BLaER1 treated with 17β-estradiol and CSF1 and Interleukin-3, amounts not matched to agents 10 nM and 100 nM (cell line): Measurements from ENCODE around the gene PHKA2.

ENCODE experiments used
- H3K27ac ChIP-seq, 11 experiments: shearing (Covaris generic); formaldehyde crosslinking; 2 replicates each; pipeline ENCODE4 v1.8.1; 2022
- H3K27me3 ChIP-seq, 11 experiments: shearing (Covaris generic); formaldehyde crosslinking; 2 replicates each; pipeline ENCODE4 v1.8.1; 2022
- H3K36me3 ChIP-seq, 11 experiments: shearing (Covaris generic); formaldehyde crosslinking; 2 replicates each; pipeline ENCODE4 v1.8.1; 2022
- H3K4me1 ChIP-seq, 10 experiments: shearing (Covaris generic); formaldehyde crosslinking; 2 replicates each; pipeline ENCODE4 v1.8.1; 2022
- H3K4me2 ChIP-seq, 11 experiments: shearing (Covaris generic); formaldehyde crosslinking; 2 replicates each; pipeline ENCODE4 v1.8.1; 2022
- H3K4me3 ChIP-seq, 10 experiments: shearing (Covaris generic); formaldehyde crosslinking; 2 replicates each; pipeline ENCODE4 v1.8.1; 2022
- H3K9ac ChIP-seq, 11 experiments: shearing (Covaris generic); formaldehyde crosslinking; 2 replicates each; pipeline ENCODE4 v1.8.1; 2022
- H3K9me3 ChIP-seq, 11 experiments: shearing (Covaris generic); formaldehyde crosslinking; replicated peaks in 1 of 11; 2 replicates each; pipeline ENCODE4 v1.8.1; 2022
- H4K20me1 ChIP-seq, 11 experiments: shearing (Covaris generic); formaldehyde crosslinking; 2 replicates each; pipeline ENCODE4 v1.8.1; 2022
- Cebpa-rat ChIP-seq, 11 experiments: shearing (Covaris generic); IDR thresholded peaks; 2 replicates each; pipeline ENCODE4 v1.8.1; 2022

Gene PHKA2

GRCh38 chrX:18887825-18888212 lies 96.1 kb downstream of the PHKA2 start:
- Histone ChIP-seq H4K20me1 (peaks cover 0 to 23% (median 0%) of the 10 kb centered on the region in 11 experiments; a peak in 6 of 22 replicates), H3K27me3 (peaks cover 81 to 100% (median 99%) of the 10 kb centered on the region in 11 experiments), H3K4me1 (peaks cover 19 to 50% (median 47%) of the 10 kb centered on the region in 10 experiments), H3K36me3 (peaks cover 0 to under 1% (median 0%) of the 10 kb centered on the region in 11 experiments; a peak in 2 of 22 replicates), H3K4me2 (peak overlapping the region; percentile 78 to 95 (median 86)), H3K4me3 (peak overlapping the region in 1 of 10 experiments; percentile 44; a peak in 2 of 20 replicates), H3K27ac (peak overlapping the region in 9 of 11 experiments; percentile 61 to 80 (median 66); a peak in 10 of 22 replicates), H3K9me3 (peaks cover 0 to under 1% (median 0%) of the 10 kb centered on the region in 11 experiments; a peak in 1 of 22 replicates), H3K9ac (peak overlapping the region in 9 of 11 experiments; percentile 22 to 77 (median 65); a peak in 8 of 22 replicates)
- TF ChIP-seq Cebpa-rat (IDR thresholded peaks at IDR 0.05), result no peak

GRCh38 chrX:18887177-18887824 lies 96.6 kb downstream of the PHKA2 start:
- no peaks in the 10 kb centered on the region; a peak in 2 of 22 replicates for H3K36me3 ChIP-seq
- H3K9ac ChIP-seq, result peak overlapping the region; percentile 51 to 77 (median 65); a peak in 20 of 22 replicates
- H3K9me3 ChIP-seq, result peaks cover 0 to 6% (median 0%) of the 10 kb centered on the region in 11 experiments; a peak in 2 of 22 replicates
- peaks cover 76 to 100% (median 97%) of the 10 kb centered on the region in 11 experiments for H3K27me3 ChIP-seq
- TF ChIP-seq Cebpa-rat (IDR thresholded peaks at IDR 0.05), result no peak
- H3K27ac ChIP-seq, result peak overlapping the region in 10 of 11 experiments; percentile 55 to 80 (median 66); a peak in 19 of 22 replicates
- peak overlapping the region in 9 of 10 experiments; percentile 39 to 65 (median 54); a peak in 14 of 20 replicates for H3K4me3 ChIP-seq
- peak overlapping the region; percentile 78 to 95 (median 86) for H3K4me2 ChIP-seq
- peaks cover 19 to 50% (median 47%) of the 10 kb centered on the region in 10 experiments for H3K4me1 ChIP-seq
- H4K20me1 ChIP-seq, result peaks cover 0 to 23% (median 0%) of the 10 kb centered on the region in 11 experiments; a peak in 5 of 22 replicates

GRCh38 chrX:18886344-18887161 lies 97.4 kb downstream of the PHKA2 start:
- Histone ChIP-seq H3K9me3 (peaks cover 0 to 8% (median 0%) of the 10 kb centered on the region in 11 experiments; a peak in 2 of 22 replicates), H3K4me2 (peak overlapping the region; percentile 78 to 95 (median 86)), H4K20me1 (peaks cover 0 to 18% (median 0%) of the 10 kb centered on the region in 11 experiments; a peak in 4 of 22 replicates), H3K4me1 (peaks cover 19 to 50% (median 47%) of the 10 kb centered on the region in 10 experiments), H3K27me3 (peaks cover 69 to 97% (median 94%) of the 10 kb centered on the region in 11 experiments), H3K36me3 (no peaks in the 10 kb centered on the region), H3K4me3 (peak overlapping the region; percentile 39 to 65 (median 52)), H3K27ac (peak overlapping the region; percentile 55 to 80 (median 66)), H3K9ac (peak overlapping the region; percentile 51 to 77 (median 65))
- no peak for TF ChIP-seq Cebpa-rat (IDR thresholded peaks at IDR 0.05)

DNA sequence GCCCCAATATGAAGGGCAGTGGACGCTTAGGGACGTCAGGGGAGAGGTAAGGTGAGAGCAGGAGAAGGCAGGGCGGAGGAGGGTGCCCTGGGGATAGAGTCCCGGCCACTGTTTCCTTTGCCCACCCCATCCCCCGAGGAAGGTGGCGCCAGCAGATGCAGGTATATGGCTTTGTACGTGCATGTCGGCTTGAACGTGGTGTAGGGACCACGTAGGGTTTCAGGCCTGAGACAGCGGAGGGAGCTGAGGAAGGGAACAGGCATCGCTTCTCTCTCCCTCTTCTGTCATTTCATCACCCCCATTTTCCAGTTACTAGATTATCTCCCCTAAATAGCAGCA lies 97.9 kb downstream of the PHKA2 start:
- H3K9ac ChIP-seq, result peak overlapping the region; percentile 51 to 77 (median 65)
- no peaks in the 10 kb centered on the region for H3K36me3 ChIP-seq
- peak overlapping the region; percentile 39 to 65 (median 52) for H3K4me3 ChIP-seq
- TF ChIP-seq Cebpa-rat (IDR thresholded peaks at IDR 0.05), result no peak
- peaks cover 19 to 50% (median 47%) of the 10 kb centered on the region in 10 experiments for H3K4me1 ChIP-seq
- H3K27ac ChIP-seq, result peak overlapping the region; percentile 55 to 80 (median 66)
- peaks cover 0 to 15% (median 0%) of the 10 kb centered on the region in 11 experiments; a peak in 4 of 22 replicates for H4K20me1 ChIP-seq
- peak overlapping the region; percentile 78 to 95 (median 86) for H3K4me2 ChIP-seq
- peaks cover 63 to 93% (median 88%) of the 10 kb centered on the region in 11 experiments for H3K27me3 ChIP-seq
- H3K9me3 ChIP-seq, result peaks cover 0 to 8% (median 0%) of the 10 kb centered on the region in 11 experiments; a peak in 2 of 22 replicates

GRCh38 chrX:18885328-18886004 lies 98.4 kb downstream of the PHKA2 start:
- TF ChIP-seq Cebpa-rat (IDR thresholded peaks at IDR 0.05), result no peak
- peak overlapping the region; percentile 39 to 65 (median 52); a peak in 19 of 20 replicates for H3K4me3 ChIP-seq
- peaks cover 0 to 13% (median 0%) of the 10 kb centered on the region in 11 experiments; a peak in 4 of 22 replicates for H4K20me1 ChIP-seq
- peak overlapping the region; percentile 78 to 95 (median 86) for H3K4me2 ChIP-seq
- H3K27ac ChIP-seq, result peak overlapping the region; percentile 55 to 80 (median 66); a peak in 21 of 22 replicates
- no peaks in the 10 kb centered on the region for H3K36me3 ChIP-seq
- H3K27me3 ChIP-seq, result peaks cover 58 to 93% (median 83%) of the 10 kb centered on the region in 11 experiments
- H3K9me3 ChIP-seq, result peaks cover 0 to 8% (median 0%) of the 10 kb centered on the region in 11 experiments; a peak in 2 of 22 replicates
- peak overlapping the region; percentile 51 to 77 (median 65); a peak in 21 of 22 replicates for H3K9ac ChIP-seq
- H3K4me1 ChIP-seq, result peaks cover 19 to 50% (median 47%) of the 10 kb centered on the region in 10 experiments

DNA sequence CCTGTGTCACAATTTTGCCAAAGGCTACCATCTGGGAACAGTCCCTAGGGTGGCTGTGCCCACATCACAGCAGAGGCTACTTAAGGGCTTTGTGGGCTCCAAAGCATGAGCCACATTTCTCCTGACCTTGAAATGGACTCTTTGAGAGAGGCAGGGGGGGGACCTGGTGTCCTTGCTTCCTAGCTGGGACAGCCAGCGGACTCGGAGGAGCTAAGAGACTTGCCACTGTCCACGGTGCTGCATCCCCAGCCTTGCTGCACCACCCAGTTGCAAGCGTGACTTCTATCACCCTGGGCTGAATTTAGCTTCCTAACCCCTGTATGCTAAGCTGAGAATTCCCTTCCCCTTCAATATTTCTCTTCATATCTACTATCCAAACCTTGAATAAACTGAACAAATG lies 99.0 kb downstream of the PHKA2 start:
- Histone ChIP-seq H3K4me1 (peaks cover 19 to 50% (median 47%) of the 10 kb centered on the region in 10 experiments), H3K4me3 (no peak overlapping the region), H3K36me3 (no peaks in the 10 kb centered on the region), H3K9me3 (peaks cover 0 to 8% (median 0%) of the 10 kb centered on the region in 11 experiments; a peak in 2 of 22 replicates), H3K4me2 (peak overlapping the region in 9 of 11 experiments; percentile 78 to 88 (median 86); a peak in 14 of 22 replicates), H3K27ac (no peak overlapping the region; a peak in 1 of 22 replicates), H3K9ac (no peak overlapping the region), H3K27me3 (peaks cover 54 to 93% (median 84%) of the 10 kb centered on the region in 11 experiments), H4K20me1 (peaks cover 0 to 13% (median 0%) of the 10 kb centered on the region in 11 experiments; a peak in 4 of 22 replicates)
- TF ChIP-seq Cebpa-rat (IDR thresholded peaks at IDR 0.05), result no peak

GRCh38 chrX:18883961-18884765 lies 99.8 kb downstream of the PHKA2 start:
- Histone ChIP-seq H3K27me3 (peaks cover 53 to 93% (median 81%) of the 10 kb centered on the region in 11 experiments), H4K20me1 (peaks cover 0 to 11% (median 0%) of the 10 kb centered on the region in 11 experiments; a peak in 4 of 22 replicates), H3K27ac (no peak overlapping the region), H3K4me1 (peaks cover 19 to 47% (median 44%) of the 10 kb centered on the region in 10 experiments), H3K4me2 (peak overlapping the region in 5 of 11 experiments; percentile 79 to 88 (median 86); a peak in 3 of 22 replicates), H3K9me3 (peaks cover 0 to 8% (median 0%) of the 10 kb centered on the region in 11 experiments; a peak in 2 of 22 replicates), H3K4me3 (no peak overlapping the region), H3K9ac (no peak overlapping the region), H3K36me3 (no peaks in the 10 kb centered on the region)
- TF ChIP-seq Cebpa-rat (IDR thresholded peaks at IDR 0.05), result no peak
